ENCODE results near the gene DDI1.
"Not testable (repeated sequence)": the region's sequence is repeated elsewhere in the genome, so short reads cannot be mapped to it uniquely, and the experiment has no call there.

The DDI1 gene

DNA sequence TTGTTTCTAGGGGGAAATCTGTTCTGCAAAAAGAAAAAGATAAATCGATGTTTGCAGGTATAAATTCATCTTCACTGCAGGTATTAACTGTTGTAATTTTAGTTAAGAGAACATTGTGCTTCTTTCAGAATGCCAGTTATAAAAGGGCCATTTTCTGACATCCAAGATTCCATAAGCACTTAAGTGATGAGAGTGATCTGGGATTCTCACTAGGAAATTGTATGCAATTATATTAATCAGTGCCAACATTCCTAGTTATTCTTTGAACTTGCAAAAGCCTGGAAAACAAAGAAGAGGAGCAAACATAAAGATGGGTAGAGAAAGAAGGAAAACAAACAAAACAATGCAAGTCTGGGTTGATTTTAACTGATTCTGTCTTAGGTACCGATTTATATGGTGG lies 5.4 kb downstream of the DDI1 start:
- DNase-seq (ENCODE audit: low spot score), result no peak

DNA sequence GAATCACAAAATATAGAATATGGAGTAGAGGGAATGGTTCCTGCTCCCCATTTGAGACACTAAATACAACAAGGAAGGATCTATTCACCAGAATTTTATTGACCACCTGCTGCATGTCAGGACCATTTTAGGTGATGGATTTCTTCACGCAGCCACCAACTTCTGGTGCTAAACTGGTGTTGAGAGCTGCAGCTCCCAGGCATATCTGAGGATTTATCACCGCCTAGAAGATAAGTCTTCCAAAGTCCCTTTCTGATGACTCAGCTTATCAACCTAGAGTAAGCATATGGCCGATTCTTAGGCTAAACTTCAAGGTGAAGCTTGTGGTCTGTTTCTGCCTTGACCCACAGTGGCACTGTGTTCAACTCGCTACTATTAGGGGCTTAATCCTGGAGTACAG lies 6.7 kb downstream of the DDI1 start:
- no peak for DNase-seq (ENCODE audit: low spot score)

DNA sequence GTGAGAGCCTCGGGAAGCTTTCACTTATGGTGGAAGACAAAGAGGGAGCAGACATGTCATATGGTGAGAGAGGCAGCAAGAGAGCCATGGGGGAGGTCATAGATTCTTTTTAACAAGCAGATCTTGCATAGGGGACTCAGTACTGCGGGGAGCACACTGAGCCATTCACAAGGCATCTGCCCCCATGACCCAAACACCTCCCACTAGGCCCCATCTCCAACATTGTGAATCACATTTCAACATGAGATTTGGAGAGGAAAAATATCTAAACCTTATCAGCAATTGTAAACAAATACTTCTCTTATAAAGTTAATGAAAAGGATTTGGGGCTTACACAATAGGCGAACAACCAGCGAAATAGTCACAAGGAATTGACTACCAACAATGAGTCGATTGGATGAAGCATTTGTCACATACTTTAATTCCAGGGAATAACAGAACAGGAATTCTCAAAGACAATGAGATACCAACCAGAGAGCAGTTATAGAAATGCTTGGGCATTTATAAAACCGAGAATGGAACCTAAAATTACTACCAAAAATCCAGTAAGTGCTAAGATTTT lies 7.3 kb downstream of the DDI1 start:
- DNase-seq (ENCODE audit: low spot score), result no peak

DNA sequence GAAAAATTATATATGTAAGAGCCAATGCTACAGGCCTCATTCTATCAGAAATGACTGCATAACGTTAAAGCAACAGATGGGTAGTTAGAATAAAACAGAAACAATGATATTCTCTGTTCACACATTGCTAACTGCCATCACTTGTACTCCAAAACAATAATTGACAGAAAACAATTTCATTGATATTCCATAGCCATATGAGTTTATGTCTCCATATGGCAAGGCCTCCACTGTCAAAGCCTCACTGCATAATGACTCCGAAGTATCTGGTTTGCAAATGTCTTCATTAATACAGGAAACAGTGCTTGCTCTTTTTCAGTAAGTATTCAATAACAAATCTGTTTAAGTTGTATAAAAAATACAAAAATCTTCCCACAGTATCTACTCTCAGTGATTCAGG lies 9.9 kb downstream of the DDI1 start:
- DNase-seq (ENCODE audit: low spot score), result no peak

DNA sequence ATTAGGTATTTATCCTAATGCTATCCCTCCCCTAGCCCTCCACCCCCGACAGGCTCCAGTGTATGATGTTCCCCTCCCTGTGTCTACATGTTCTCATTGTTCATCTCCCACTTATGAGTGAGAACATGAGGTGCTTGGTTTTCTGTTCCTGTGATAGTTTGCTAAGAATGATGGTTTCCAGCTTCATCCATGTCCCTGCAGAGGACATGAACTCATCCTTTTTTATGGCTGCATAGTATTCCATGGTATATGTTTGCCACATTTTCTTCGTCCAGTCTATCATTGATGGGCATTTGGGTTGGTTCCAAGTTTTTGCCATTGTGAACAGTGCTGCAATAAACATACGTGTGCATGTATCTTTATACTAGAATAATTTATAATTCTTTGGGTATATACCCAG lies 10.4 kb downstream of the DDI1 start:
- not testable (repeated sequence) for DNase-seq (ENCODE audit: low spot score)

DNA sequence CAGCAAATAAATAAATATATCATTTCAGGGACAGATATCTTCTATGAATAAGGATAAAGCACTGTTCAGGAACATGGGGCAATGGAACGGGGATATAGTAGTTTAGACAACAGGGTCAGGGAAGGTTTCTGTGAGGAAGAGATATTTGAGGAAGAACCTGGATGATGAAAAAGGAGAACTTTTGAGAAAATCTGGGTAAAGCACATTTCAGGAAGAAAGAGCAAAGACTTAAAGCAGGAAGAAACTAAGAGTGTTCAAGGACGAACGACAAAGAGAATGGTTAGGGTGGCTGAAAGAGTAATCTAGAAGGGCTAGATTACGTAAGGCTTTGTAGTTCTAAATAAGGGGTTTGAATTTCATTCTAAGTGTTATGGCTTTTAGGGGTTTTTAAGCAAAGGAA lies 12.7 kb downstream of the DDI1 start:
- no peak for DNase-seq (ENCODE audit: low spot score)

DNA sequence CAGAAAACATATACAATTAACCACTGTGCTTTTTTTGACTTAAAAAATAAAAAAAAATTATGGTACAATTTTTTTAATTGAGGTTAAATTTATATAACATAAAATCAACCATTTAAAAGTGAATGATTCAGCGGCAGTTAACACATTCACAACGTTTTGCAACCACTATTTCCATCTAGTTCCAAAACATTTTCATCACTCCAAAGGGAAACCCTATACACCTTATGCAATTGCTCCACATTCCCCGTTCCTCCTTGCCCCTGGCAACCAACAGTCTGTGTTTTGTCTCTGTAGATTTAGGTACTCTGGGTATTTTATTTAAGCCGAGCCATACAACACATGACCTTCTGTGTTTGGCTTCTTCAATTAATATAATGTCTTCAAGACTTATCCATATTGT lies 15.3 kb downstream of the DDI1 start:
- no peak for DNase-seq (ENCODE audit: low spot score)

DNA sequence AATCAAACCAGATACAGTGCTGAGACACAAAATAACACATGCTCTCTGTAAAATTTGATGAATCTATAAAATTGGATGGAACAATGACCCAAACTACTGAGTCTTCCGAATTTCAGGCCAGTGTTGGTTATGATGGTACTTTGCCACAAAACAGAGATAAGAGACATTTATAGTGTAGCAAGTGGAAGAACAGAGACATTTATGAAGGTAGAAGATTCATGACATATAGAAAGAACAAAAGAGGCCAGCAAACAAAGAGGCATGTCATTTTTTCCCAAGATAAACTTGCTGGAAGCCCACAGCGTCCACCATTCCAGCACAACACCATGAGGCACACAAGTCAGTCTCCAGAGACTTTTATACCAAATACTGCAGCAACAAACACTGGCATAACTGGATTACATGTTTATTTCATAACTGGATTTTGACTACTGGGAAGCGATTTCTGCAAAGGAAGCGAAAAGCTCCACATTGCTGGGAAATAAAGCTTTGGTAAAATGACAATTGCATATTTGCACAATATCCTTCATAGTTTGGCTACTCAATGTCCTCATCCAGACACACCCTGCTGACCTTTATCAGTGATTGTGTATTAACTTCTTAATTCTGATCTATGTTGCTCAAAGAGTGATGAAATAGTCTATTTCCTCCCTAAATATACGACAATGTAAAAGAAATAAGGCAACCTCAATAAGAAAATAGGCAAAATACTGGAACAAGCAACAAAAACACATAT lies 17.5 kb downstream of the DDI1 start:
- no peak for DNase-seq (ENCODE audit: low spot score)

DNA sequence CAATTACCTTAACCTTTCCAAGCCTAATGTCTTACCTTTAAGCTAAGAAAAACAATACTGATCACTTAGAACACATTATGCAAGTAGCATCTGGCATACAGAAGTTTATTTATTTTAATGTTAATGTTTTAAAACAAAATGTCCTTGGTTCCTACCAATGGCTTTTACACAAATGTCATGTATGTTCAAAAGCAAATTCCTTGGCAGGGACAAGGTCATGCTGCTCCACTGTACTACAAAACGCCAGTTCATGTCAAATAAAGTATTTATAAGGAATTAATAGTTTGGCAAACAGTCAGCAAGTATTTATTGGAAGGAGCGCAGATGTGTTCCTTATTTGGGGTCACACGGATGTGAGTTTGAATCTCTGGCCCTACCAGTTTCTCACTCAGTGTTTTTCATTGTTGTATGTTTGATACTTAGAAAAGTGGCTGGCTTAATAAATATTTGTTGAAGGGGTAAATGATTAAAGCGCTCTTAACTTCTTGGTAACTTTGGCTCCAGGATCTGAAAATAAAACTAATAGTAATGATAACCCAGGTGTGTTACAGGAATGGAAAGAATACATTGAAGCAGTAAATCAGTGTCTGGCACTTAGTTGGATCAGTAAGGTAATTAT lies 18.6 kb downstream of the DDI1 start:
- DNase-seq (ENCODE audit: low spot score), result no peak

DNA sequence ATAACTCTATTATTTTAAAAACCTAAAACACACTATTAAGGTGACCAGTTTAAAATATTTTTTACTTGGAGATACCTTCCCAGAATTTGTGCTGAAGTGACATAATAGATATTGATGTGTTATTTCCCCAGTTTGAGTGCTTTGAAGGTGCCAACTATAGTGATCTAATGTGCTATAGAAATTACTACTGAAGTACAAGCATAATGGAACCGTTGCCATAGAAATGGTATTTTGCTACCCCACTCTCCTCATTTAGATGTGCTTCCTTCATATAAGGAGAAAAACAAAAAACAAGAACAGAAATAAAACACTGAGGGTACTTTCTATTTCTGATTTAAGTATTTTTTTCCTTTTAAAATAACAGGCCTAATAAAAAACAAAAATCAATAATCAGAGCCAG lies 19.2 kb downstream of the DDI1 start:
- DNase-seq (ENCODE audit: low spot score), result no peak

DNA sequence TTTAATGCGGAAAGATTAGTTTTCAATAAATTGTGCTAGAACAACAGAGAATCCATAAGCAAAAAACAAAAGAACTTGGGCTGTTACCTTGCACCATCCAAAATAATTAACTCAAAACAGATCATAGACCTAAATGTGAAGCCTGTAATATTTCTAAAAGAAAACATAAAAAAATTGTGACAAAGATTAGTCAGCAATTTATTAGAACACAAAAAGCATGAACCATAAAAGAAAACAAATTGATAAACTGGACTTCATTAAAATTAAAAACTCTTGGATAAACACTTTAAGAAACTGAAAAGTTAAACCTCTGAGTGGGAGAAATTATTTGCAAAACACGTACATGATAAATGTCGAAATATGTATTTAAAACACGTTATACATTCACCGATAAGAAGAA lies 21.5 kb downstream of the DDI1 start:
- no peak for DNase-seq (ENCODE audit: low spot score)

DNA sequence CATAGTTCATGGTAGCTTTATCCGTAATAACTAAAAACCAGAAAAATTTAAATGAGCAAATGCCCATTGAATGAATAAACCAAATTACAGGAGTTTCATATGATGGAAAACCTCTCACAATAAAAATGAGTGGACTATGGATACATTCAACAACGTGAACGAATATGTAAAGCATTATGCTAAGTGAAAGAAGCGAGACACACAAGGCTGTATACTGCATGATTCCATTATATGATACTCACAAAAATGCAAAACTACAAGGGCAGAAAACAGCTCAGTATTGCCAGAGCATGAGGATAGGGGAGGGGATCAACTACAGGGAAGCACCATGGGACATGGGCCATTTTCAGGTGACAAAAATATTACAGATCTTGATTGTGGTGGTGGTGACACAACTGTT lies 22.2 kb downstream of the DDI1 start:
- no peak for DNase-seq (ENCODE audit: low spot score)

DNA sequence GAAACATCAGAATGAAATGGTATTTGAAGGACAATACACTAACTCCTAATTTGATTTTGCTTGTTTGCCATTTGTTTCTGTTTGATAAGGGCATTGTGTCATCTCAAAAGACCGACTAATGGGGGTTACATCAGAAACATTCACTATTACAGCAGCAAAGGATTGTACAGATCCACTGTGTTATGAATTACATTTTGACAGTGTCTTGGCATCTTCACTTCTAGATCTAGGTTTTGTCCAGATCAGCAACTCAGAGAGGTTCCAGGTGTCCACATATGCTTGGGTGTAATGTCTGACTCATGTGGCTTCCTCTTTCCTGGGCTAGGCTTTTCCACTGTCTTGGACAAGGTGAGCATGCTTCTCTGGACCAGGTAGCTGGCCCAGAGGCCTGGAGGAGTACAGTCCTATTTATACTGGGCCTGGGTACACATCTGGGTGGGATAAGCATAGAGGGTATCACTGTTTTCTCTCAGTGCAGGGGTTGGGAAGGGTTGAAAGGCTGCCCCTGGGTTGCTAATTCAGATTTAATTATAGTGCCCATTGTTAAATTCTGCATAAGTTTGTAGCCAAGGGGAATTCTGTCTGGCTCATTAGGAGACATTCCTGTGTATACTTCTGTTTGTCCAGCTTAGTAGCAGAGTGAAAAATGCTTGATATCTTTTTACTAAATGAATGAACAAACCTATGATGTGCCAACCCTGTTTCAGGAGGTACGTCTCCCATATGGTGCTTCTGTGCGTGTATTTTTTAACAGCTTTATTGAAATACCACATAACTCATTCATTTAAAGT lies 23.8 kb downstream of the DDI1 start:
- no peak for DNase-seq (ENCODE audit: low spot score)

DNA sequence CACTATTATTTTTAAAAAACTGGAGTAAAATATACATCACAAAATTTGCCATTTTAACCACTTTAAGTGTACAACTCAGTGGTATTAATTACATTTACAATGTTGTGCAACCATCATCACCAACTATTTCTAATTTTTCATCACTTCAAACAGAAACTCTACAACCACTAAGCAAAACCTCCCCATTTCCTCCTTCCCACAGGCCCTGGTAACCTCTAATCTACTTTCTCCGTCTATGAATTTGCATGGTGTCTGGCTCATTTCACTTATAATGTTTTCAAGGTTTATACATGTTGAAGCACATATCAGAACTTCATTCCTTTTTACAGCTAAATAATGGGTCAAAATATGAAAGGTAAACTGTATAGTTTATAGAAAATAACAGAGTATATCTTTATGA lies 24.4 kb downstream of the DDI1 start:
- DNase-seq (ENCODE audit: low spot score), result no peak

DNA sequence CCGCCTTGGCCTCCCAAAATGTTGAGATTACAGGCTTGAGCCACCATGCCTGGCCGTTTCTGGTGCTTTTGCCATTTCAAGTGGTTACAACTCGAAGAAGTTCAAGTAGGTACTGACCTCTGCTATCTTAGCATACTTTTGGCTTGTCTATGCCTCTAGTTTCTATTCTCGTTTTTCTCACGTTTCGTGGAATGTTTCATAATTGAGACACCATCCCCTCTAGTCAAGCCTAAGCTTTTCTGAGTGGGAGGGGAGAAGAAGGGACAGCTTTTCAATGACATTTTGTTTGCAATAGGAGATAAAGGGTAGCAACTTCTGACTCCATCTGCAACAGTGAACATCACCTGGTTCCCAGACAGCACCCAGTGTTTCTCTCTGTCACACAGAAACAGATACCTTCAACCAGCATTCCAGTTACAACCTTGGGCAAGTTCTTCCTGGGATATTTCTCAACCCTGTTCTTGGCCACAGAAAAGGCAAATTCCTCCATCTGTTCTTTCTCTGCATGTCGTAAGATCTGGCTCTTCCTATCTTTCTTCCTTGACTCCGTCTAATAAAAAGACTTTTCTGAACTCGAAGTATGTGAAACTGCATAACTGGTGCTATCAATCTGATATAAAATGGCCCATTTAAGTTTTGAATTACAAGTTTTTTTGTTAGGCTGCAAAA lies 25.5 kb downstream of the DDI1 start:
- DNase-seq (ENCODE audit: low spot score), result peak; percentile 10

DNA sequence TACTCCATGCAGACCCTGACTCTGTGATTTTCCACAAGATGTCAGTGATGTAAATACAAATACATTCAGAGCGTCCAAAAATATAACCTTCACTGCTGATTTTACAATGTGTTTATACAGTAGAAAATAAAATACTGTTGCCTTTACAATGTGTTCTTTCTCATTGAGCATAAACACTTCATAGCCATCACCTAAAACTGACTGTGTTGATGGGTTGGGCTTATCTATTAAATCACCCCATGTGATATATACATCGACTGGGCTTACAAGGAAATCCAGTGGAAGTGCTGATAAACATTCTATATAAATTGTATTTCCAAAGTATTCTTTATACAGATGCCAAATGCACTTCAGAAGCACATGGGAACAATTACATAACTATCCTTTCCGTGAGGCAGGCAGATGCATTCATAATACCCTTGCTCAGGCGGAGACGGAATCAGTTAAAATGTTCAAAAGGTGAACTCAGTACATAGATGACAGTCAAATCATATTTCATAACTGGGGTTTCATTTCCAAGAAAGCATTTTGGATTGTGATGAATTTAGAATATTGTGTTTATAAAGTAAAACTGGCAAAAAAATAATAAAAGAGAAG lies 27.7 kb downstream of the DDI1 start:
- no peak for DNase-seq (ENCODE audit: low spot score)

DNA sequence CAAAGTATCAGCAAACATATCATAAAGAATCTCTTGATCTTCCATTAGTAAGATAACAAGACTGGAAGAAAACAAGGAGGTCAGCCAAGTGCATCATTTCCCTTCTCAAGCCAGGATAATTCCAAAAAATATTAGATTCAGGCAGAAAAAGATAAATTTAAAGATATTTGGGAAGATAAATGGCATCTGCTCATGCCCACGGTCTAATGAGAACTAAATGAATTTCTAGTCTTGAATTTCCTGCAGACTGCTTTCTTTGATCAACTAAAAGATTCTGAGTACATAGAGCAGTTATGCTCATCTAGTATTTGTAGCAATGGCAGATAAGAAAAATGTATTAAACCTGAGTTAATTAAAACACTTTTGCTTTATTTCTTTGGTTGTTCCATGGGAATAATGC lies 31.1 kb downstream of the DDI1 start:
- no peak for DNase-seq (ENCODE audit: low spot score)

DNA sequence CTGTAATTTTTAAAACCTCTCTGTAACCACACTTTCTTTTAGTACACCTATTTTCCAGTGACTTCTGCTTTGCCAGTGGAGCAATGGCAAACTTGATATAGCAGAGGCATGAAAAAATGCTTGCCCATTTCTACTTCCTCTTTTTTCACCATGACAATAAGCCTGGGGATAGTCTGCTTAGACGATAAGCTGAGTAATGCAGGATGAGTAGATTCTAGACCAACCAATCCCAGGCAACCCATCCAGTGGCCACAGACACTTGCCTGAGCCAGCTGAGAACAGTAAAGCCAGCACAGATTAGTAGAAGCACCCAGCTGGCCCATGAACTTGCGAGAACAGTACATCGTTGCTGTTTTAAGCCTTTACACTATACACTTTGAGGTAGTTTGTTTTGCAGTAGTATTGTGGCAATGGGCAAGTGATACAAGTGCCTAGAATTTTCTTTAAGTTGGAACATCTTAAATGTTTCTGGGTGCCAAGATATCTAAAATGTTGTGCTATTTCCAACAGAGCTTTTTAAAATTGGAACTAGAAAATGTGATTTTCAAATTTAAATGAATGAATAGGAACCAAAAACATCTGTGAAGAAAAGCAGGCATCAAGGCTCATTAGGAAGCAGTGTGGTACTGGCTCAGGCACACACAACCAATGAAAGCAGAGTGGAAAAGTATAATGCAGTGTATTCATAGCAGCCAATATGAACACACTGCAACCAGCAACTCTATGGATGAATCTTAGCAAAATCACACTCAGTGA lies 37.7 kb downstream of the DDI1 start:
- peak; percentile 20 for DNase-seq (ENCODE audit: low spot score)

DNA sequence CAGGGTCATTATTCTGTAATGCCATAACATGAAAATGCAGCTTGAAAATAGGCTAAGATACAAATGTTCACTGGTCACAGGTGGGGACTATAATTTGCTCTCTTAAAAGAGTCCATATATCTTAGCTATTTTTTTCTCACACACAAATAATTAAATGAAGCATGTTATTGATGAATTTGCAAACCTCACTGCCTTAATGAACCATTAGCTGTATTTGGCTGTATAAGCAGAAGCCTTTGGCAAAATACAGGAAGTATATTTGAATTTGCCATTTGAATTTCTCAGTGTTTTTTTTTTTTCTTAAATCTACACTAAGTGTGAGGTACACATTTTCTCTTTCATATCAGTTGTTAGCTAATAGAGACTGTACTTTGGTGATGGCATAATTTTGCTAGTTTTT lies 38.7 kb downstream of the DDI1 start:
- DNase-seq (ENCODE audit: low spot score), result no peak

DNA sequence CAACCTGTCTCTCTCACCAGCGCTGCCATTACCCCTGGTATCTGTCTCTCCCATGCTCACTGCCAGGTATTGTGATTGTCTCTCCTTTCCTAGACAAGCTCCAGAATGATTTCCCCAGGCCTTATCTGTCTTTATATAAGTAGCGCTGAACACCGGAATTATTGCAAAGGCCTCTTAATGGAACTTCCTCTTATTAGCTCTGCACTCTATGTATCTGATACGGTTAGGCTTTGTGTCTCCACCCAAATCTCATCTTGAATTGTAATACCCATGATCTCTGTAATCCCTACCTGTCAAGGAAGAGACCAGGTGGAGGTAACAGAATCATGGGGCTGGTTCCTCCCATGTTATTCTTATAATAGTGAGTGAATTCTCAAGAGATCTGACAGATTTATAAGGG lies 39.3 kb downstream of the DDI1 start:
- DNase-seq (ENCODE audit: low spot score), result no peak

DNA sequence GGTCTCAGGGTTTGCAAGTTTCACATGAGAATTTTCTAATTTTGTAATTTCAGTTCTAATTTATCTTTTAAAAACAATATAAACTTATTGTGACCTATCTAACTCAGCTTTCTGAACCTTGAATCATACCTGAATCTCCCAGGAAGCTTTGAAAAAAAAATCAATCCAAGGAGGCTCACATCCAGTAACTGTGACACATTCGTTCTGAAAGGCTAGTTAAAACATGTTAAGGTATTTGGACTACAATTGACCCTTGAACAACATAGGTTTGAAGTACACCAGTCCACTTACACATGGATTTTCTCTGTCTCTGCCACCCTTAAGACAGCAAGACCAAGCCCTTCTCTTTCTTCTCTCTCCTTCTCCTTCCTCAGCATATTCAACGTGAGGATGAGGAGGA lies 40.0 kb downstream of the DDI1 start:
- no peak for DNase-seq (ENCODE audit: low spot score)

All from GM03348 (cell line).